Kidney capillary endothelial cell (primary cell): ENCODE measurements around the gene SEZ6.

Source experiments
- DNase-seq: peaks from one replicate; pipeline ENCODE4 v3.0.0-alpha.2; 2018; ENCODE audit warnings: low spot score

The SEZ6 gene

DNA sequence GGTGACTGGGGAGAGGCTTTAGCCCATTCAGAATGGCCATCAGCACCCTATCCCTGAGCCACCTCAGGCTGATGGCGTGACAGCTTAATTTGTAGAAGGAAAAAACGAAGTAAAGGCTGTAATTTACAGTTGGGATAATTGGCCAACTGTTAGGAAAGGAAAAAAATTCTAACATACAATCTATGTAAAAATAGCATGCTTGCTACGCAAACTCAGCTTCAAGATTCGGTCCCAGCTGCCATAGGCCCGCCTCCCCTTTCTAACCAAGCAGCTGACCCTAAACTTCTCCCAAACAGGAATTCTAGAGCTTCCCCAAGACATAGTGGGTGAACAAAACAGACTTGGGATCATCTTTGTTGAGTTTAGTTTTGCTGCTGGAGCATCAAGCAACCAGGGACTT lies 4.9 kb downstream of the SEZ6 start:
- DNase-seq = no peak

DNA sequence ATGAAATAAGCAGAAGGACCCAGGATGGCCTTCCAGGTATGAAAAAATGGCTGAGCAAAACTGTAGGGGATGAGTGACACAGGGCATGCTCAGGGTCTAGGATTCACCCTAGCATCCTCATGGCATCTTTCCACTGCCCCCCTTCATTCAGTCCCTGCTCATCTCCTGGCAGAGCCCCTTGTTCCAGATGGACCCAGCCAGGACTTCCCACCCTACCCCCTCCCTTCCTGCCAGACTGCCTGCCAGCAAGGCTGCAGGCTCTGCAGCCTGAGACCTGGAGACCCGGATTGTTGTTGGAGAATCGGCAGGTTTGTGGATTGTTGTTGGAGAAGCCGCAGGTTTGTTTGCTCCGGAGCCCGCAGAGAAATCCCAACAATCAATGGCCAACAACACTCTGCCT lies 6.6 kb downstream of the SEZ6 start:
- DNase-seq = no peak

GRCh38 chr17:28997806-28998205 lies 8.0 kb downstream of the SEZ6 start:
- DNase-seq = no peak

DNA sequence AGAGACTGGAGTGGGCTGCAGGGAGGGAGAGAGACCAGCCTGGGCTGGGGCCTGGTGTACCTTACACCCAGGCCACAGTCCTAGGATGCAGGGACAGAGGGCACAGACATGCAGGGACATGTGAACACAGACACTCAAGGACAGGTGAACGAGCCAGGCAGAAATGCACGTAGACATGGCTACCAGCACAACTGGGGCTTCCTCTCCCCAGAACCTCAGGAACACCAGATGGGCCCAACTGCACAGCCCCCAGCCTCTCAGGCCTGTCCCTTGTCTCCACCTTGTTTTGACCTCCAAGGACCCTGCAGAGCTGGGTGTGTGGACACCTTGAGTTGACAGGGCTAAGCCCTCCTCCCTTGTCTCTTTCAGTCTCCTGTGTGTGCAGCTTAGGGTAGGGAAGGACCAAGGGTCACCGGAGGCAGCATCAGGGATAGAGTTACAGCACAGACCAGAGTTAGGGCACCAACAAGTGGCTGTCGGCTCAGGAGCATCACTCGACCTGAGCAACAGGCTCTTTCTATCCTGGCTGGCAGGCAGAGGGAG lies 9.2 kb downstream of the SEZ6 start:
- DNase-seq = no peak

DNA sequence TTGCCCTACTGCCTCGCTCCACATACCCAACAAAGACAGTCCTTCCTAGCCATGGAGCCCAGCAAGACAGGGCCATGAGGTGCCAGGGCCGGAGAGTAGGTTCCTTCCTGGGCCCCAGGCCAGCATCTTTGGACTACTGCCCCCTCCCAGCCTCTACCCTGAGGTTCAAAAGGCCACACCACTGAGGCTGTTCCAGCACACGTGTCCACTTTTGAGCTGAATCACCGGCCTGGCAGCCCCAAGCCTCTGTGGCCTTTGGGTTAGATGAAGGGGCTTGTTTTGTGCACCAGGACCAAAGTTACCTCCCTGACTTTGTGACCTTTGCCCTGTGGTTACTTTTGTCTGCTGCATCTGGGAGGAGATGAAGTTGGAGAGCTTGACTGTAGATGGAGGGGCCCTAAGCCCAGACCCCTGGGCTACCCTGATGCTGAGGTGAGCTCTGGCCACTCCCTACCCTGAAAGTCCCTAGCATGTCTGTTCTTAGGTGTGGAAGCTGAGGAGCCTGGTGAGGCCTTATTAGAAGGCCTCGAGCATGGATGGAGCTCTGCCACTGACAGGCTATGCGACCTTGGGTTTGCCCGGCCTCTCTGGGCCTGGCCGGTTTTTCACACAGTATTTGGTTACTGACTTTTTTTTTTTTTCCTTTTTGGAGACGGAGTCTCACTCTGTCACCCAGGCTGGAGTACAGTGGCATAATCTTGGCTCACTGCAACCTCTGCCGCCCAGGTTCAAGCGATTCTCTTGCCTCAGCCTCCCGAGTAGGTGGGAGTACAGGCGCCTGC lies 12.0 kb downstream of the SEZ6 start:
- no peak for DNase-seq

DNA sequence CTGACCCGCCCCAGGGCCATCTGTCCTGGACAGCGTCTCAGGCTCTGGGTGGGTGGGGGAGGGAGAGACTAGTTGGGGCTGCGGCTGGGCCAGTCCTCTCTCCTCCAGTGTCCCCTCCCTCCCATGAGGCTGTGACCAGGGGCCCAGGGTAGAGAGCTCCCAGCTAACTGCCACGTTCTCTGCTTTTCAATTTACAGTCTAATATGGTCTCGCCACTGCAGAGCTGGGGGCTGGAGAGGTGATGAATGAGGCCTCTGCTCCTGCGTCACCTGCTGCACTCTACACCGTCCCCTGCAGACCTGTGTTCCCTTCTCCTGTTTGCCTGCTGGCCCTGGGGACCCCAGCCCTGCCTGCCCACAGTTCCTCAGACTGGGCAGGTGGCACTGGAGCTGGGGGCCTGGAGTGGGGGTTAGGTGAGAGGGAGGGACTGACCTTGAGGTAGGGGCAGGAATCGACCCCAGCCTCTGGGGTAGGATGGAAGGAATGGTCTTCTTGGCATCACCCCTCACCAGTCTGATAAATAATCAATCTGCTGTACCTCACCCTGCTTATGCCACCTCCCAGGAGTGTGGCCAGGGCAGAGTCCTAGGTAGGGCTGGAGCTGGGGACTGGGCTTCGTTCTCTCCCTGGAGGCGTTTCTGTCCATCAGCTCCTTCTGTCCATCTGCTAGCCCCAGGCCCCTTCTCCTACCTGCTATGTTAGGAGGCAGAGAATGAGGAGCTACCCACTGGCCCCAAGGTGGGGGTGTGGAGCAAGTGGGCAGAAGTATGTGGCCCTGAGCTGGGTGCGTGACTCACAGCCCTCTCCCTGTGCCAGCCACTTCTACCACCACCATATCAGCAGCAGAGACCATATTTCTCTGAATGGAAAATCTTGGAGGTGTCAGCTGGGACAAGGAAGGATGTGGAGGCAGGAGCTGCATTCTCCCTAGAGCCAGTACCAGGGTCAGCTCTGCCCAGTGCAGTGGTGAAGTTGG lies 12.9 kb downstream of the SEZ6 start:
- DNase-seq = no peak

DNA sequence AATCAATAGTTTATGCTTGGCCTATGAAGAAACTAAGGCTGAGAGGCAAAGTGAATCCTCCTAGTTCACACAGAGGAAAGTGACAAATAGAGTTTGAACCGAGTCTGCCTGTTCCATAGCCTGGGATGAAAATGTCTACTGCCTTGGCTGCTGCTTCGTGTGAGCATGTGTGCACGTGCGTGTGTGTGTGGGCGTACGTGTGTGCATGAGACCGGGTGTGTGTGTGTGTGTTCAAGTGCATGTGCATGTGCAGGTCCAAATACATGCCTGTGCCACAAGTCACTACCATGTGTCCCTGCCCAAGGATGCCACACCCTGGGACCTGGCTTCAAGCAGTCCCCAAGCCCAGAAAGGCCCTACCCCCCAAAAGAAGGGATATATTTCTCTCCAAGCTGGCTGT lies 13.6 kb downstream of the SEZ6 start:
- no peak for DNase-seq

GRCh38 chr17:28991779-28992178 lies 14.1 kb downstream of the SEZ6 start:
- DNase-seq = no peak

GRCh38 chr17:28989028-28989427 lies 16.8 kb downstream of the SEZ6 start:
- DNase-seq = no peak

DNA sequence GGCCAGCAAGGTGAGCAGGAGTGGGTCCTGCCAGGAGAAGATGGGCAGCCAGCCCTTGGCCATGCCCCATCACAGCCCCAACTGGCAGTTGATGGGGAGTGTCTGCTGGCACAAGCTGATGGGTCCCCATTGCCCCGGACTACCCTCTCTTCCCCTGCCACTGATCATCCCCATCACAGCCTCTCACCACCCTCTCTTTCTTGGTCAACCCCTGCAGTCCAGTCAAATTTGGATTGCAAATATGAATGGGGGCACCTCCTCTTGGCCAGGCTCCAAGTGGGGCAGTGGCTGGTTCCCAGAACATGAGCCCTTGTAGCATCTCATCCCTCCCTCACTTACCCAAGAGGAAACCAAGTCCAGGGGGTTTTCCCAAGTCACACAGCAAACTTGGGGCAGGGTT lies 17.4 kb downstream of the SEZ6 start:
- DNase-seq = no peak

DNA sequence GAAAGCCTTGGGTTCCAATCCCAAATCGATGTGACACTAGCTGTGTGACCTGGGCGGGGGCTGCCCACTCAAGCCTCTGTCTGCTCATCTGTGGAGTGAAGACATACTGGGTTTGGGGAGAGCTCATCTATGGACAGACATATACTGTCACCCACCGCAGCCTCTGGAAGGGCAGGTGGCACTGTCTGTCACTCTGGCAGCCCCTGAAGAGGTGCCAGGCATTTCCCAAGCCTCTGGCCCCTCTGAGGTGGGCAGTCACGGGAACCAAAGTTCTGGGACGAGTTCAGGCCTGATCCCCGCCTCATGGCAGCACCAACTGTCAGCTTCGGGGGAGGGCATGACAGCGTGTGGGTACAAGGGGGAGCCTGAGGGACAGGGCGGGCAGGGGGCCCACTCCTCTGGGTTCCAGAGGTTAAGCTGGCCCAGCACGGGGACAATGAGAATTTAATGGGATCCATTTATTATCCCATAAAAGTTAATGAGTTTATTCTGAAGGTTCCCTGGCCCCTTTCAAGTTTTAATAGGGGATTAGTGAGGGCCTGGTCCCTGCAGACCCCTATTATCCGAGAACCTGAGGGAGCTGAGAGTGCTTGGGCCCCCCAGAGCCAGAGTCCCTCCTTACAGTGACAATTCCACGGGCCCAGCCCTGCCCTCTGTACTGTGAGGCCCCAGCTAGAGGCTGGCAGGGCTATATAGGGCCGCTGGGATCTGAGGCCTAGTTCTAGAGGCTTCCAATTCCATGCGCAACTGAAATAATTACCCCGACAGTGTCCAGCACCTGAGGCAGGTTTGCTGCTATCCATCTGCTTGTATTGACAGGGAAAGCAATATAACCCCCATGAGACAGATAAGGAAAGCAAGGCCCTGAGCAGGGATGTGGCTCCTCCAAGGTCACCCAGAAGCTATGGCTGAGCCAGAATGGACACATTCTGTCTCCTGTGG lies 18.8 kb downstream of the SEZ6 start:
- DNase-seq = no peak

- DNase-seq = no peak
Observed at GRCh38 chr17:28985950-28986713, 19.7 kb downstream of the SEZ6 start.

GRCh38 chr17:28983286-28984230 lies 22.3 kb downstream of the SEZ6 start:
- peak; percentile 41 for DNase-seq

DNA sequence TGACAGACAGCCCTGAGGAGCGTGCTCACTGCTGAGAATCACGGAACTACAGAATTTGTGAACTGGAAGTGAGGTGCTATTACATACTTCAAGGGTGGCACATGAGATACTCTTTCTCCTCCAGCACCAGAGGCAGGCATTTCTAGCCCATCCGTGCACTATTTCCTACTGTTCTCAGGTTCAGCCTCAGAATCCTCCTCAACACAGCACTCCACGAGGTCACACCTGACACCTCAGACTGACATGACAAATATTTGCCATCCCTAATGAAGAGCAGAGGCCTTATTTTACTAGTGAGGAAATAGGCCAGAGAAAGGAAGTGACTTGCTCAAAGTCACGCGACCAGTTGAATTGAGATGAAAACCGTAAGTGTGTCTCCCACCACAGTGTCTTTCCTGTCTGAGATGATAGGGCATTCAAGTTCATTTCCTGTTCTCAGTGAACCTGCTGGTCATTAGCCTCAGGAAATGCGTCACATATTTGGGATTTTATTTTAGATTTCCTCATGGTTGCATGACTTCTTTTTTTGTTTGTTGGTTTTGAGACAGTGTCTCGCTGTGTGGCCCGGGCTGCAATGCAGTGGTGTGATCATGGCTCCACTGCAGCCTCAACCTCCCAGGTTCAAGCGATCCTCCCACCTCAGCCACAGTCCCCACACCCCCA lies 23.6 kb downstream of the SEZ6 start:
- peak; percentile 97 for DNase-seq

GRCh38 chr17:28978356-28978964 lies 27.4 kb downstream of the SEZ6 start:
- no peak for DNase-seq

- DNase-seq = no peak
Observed at GRCh38 chr17:28977659-28978355, 28.0 kb downstream of the SEZ6 start.

GRCh38 chr17:28975646-28976045 lies 30.2 kb downstream of the SEZ6 start:
- DNase-seq = no peak

DNA sequence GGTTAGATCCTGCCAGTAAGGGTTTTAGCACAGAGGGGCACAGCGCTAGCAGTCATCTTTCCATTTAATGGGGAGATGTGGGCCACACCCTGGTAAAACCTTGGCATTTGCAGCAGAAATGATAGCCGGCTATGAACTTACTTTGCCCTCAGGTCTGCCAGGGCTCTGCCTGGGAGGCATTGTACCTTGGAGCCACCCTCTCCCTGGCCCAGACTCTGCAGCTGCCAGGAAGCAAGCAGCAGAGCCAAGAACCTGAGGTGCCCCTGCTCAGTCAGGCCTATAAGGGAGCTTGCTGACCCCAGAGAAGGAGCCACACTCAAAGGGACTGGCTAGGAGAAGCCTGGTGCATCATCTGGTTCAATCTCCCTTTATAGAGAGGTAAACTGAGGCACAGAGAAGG lies 30.8 kb downstream of the SEZ6 start:
- DNase-seq = no peak
